Suprapubic skin (tissue), 2 donors: ENCODE results near the gene SEMA6A.

Experiments
- EP300 ChIP-seq: sonication (generic); formaldehyde crosslinking; IDR thresholded peaks from one replicate; pipeline ENCODE4 v1.6.1; 2017; ENCODE audit warnings: antibody characterized with exemption
- POLR2A ChIP-seq, 2 donors: fragments of 450-650 bp; IDR thresholded peaks; one replicate each; pipeline ENCODE4 v1.6.1; 2017; ENCODE audit warnings: antibody characterized with exemption in 2 of 2, mild to moderate bottlenecking in 2 of 2, moderate library complexity in 2 of 2

GRCh38 chr5:116439905-116440304 lies 134.7 kb downstream of the SEMA6A start:
- TF ChIP-seq EP300: no peak
- TF ChIP-seq POLR2A (IDR thresholded peaks at IDR 0.05): no peak
